Breast epithelium (tissue), 3 donors: ENCODE measurements around the gene CCDC43.

Experiments
- POLR2A ChIP-seq: fragments of 450-650 bp; IDR thresholded peaks from one replicate; pipeline ENCODE4 v1.6.1; 2016; ENCODE audit warnings: antibody characterized with exemption, mild to moderate bottlenecking, moderate library complexity
- POLR2AphosphoS5 ChIP-seq, 3 donors: sonication (generic); formaldehyde crosslinking; IDR thresholded peaks; one replicate each; pipeline ENCODE4 v1.6.1; 2017; ENCODE audit warnings: antibody characterized with exemption in 3 of 3
- TF ChIP-seq, protein P1 (sequence below), 3 donors: fragments of 450-650 bp; IDR thresholded peaks; one replicate each; pipeline ENCODE4 v1.5.1; 2016 to 2017; ENCODE audit warnings: antibody characterized with exemption in 3 of 3, mild to moderate bottlenecking in 3 of 3, moderate library complexity in 3 of 3

DNA sequence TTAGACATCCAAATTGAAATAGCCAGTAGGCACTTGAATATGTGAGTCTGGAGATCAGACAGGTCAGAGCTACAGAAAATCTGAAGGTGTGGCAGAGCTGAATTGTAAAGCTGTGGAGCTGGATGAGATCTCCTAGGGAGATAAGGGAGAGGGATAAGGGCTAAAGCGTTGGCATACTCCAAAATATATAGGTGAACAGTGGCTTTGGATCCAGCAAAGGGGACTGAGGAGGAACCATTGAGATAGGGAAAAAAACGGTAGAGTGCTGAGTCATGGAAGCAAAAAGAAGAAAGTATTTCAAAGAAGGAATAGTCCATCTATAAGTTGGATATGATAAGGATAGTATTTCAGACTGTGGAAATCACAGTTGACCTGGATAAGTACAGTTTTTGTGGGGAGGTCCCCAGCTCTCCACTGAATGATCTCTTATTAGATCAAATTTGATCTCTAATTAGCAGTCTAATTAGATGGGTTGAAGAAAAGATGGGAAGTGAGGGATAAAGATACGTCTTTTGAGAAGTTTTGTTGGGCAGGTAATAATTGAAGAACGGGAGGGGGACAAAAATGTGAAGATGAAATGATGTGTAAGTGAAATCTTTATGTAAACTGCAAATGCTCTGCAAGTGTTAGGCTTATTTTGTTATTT is 18.3 kb upstream of the CCDC43 start:
- no peak for TF ChIP-seq POLR2AphosphoS5 (IDR thresholded peaks at IDR 0.05)
- TF ChIP-seq, protein P1, sequence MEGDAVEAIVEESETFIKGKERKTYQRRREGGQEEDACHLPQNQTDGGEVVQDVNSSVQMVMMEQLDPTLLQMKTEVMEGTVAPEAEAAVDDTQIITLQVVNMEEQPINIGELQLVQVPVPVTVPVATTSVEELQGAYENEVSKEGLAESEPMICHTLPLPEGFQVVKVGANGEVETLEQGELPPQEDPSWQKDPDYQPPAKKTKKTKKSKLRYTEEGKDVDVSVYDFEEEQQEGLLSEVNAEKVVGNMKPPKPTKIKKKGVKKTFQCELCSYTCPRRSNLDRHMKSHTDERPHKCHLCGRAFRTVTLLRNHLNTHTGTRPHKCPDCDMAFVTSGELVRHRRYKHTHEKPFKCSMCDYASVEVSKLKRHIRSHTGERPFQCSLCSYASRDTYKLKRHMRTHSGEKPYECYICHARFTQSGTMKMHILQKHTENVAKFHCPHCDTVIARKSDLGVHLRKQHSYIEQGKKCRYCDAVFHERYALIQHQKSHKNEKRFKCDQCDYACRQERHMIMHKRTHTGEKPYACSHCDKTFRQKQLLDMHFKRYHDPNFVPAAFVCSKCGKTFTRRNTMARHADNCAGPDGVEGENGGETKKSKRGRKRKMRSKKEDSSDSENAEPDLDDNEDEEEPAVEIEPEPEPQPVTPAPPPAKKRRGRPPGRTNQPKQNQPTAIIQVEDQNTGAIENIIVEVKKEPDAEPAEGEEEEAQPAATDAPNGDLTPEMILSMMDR (IDR thresholded peaks at IDR 0.05): no peak
- TF ChIP-seq POLR2A: no peak
